ENCODE results near the gene UROC1.

The UROC1 gene

GRCh38 chr3:126477061-126477380 lies 40.6 kb downstream of the UROC1 start:
- DNase-seq = no peak

- no peak for DNase-seq
Measured at GRCh38 chr3:126476166-126477060, 41.2 kb downstream of the UROC1 start.

DNA sequence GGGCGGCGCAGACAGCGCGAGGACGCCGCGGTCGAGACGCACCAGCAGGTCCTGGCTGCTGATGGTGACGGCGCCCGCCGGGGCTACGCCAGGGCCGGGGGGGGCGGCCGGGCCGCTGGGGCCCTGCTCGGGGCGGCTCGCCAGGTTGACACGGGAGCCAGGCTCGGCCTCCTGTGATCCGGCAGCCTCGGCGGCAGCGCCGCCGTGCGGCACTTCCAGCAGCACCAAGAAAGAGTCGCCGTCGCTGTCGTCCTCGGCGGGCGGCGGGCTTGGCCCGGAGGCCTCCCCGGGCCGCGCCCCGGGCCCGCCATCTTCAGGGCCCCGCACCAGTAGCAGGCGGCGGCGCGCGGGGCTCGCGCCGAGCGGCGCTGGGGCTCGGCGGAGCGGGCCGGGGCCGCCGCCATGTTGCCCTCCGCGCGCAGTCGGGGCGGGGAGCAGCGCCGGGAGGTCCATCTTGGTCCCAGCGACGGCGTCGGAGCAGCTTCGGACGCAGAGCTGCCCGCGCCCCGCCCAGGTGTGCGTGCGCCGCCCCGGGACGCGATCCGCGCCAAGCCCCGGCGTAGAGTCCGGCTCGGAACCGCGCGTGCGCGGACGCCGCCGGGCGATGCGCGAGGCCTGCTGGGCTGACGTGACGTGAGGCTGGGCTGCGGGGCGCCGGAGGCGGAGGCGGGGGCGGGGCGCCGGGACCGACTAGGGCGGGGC lies 42.0 kb downstream of the UROC1 start, which contains the start of gene ZXDC:
ZXDC (minus strand) TSS at position 479 of the 702 bp plus-strand sequence; CDS start at position 453, 26 bp downstream.
- no peak for DNase-seq

DNA sequence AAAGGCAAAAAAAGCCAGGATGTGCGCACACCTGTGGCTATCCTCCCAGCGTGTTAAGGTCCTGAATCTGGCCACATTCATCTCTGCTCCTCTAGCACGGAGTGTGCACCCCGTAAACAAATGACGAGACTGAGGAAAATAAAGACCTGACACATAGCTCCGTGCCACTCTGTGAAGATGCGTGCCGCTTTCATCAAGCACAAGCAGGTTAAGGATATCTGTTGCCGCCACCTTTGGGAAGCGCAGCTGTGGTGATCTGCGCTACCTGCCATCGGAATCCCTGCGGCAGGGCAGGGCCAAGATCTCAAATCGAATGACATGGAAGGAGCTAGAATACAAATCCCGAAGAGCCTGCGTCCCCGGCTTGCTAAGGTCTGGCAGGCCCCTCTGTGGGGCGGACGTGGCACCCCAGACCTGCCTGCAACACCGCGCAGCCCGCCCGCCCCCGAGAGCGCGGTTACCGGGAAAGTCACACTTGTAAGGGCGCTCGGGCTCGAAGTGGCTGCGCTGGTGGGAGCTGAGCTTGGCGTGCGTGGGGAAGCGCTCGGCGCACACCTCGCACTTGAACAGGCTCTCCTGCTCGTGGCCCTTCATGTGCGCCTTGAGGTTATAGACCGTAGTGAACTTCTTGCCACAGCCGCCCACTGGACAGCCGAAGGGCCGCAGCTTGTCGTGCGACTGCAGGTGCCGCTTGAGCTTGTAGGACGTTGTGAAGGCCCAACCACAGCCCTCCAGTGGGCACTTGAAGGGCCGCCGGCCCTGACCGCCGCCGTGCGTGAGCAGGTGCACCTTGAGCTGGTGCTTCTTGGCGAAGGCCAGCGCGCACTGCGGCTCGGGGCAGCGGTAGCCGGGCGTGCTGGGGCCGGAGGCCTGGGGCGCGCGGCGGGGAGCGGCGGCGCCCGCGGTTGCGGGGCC lies 42.8 kb downstream of the UROC1 start:
- no peak for DNase-seq

- no peak for DNase-seq
Measured at GRCh38 chr3:126473292-126474168, 44.0 kb downstream of the UROC1 start.

DNA sequence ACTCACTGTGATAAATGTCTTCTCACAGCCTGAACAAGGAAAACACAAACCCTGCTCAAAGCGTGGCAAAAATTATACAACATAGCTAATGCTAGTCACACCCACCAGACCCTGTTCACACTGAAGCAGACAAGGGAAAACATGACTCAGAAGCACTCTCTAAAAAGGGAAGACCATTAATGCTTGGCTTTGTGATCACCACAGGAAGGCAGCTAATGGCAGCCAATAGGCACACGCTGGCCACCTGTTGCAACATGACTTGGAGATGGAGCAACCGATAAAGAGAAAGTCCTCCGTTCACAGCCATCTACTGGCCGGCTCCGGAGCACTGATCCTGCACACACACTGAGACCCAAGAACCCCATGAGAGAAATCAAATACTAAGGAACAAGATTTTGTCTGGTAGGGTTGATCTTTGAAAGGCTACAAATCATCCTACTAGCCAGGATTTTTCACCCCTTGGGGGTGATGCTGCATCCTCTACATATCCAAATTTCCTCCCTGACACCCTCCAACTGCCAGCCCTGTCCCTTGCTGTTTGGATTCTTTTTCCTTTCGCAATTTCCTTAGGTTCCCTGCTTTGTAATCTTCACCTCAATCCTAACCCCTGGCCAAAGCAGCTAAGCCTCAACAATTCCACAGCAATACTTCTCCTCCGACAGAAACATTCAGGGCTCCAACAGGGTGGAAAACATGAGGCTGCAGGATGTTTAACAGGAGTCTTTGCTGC lies 45.1 kb downstream of the UROC1 start:
- peak; percentile 71 for DNase-seq

- no peak for DNase-seq
Measured at GRCh38 chr3:126469479-126469878, 48.1 kb downstream of the UROC1 start.

DNA sequence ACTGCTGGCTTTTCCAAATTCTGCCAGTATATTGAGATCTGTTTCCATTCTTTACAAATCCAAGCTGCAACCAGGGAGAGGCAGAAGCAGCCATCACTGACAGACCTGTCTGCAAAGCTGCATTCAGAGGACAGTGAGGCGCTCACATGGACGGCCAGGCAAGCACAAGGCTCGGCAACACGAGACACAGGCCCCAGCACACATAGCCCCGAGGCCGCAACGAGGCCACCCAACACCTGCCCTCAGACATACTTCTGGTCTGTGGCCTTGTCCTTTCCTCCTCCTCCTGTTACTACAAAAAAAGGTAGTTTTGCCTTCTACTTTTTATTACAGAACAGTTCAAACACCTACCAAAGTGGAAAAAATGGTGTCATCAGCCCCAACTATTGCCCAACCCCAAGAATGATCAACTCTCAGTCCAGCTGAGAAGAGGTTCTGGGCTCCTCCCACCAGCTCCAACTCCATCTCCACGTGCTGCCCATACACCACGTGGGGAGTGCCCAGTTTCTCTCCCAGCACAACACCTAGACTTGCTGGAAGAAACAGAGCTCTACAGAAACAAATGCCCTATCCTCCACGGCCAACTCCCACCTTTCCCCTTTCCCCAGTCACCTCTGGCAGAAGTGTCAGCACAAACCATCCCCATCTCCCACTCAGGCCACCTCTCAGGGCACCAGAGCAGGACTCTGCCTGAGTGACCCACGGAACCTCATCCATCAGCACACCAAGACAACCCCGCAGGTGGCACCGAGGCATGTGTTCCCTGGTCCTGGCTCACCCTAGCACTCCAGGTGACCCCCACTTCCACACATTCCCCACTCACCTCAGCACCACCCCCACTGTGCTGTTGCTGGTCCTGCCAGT lies 49.3 kb downstream of the UROC1 start:
- DNase-seq = no peak

DNA sequence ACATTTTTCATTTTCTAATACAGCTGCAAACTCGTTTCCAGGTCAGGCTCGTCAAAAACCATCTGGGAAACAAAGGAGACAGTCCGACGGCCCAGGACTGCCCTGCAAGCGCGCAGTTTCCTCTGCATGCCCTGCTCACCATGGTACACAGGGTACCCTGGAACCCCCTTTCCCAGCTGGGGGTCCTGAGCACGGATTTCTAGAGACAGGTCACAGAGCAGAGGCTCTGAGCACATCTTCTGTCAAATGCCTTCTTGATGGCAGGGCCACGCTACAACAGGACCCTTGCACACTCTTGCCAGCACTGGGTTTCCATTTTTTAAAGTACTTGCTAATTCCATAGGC lies 50.0 kb downstream of the UROC1 start:
- DNase-seq = no peak

DNA sequence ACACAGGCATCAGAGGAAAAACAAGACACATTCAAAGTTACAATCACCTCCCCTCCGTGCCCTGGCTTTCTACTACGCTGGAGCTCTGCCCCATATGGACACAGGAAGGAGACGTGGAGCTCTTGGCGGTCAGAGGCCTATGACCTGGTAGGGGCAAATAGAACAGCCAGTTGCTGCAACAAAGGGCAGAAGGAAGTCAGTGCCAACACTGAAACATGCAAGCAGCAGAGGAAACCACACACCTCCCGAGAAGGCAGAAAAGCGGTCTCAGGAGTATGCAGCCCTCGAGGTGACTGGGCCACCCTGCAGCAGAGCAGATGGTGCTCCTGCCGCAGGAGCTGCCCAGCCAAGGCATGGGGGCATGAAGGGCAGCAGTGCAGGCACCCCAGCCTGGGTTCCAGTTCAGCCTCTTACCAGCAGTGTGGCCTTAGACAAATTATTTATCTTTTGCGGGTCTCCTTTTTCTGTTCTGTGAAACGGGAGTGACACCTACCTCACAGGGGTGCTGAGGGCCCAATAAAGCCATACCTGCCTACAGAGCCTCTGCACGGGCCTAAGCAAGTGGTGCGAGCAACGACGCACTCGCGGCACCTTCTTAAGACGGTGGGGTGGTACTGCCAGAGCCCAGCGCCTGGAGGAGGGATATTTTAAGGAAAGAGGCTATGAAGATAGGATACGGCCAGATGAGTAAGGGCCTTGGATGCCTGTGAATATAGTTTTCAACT lies 50.5 kb downstream of the UROC1 start:
- DNase-seq = no peak

DNA sequence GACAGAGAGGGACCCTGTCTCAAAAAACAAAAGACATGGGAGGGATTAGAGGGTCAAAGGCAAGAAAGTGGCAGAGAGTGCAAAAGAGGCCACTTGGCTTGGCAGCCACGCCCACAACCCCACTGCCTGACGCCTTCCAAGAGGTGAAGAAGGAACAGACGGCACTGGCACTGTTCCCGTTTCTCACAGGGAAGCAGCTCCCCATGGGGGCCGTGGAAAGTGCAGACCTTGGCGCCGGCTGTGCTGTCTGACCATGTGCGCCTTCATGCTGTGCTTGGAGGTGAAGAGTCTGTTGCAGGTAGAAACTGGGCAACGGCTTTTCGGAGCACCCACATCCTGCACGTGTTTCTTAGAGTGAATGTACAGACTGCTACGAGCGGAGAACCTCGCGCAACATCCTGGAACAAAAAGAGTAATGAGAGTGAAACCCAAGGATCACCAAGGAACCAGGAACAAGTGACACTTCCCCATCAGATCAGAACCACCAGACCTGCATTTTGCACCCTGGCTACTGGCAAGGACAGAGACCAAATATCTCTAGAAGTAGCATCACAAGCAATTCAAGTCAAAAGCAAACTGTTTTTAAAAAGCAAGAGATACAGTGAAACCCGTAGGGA lies 51.5 kb downstream of the UROC1 start:
- DNase-seq = no peak

DNA sequence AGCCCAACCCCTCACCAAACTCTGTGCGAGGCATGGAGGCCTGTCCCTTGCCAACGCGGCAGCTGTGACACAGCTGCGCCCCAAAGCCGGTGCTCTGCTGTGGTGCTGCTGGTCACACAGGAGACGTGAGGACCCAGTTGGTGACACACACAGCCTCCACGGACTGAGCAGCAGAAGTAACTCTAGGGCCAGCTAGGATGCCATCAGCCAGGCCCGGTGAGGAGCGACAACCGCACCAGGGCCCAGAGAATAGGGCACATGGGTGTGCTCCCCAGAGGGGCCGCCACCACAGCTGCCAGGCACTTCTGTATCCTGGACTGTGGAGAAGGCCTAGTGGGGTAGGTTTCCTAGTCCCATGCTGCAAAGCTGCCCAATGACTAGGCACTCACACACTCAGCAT lies 52.6 kb downstream of the UROC1 start:
- no peak for DNase-seq

DNA sequence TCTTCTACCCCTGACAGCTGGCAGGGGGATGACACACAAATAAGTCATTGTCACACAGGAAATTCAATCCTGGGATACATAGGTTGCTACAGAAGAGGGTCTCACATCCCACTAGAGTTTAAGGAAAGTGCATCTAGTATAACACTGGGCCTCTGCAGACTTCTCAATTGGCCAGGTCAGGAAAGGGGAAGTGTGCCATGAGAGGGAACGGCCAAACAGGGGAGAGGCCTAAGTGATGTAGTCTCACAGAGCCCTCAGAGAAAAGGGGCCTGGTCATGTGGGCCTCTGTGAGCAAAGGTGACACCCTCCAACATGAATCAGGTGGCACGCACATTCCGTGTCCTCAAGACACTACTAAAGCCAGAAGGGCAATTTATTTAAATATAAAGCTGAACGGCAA lies 53.1 kb downstream of the UROC1 start:
- no peak for DNase-seq

GRCh38 chr3:126464093-126464492 lies 53.5 kb downstream of the UROC1 start:
- no peak for DNase-seq

GRCh38 chr3:126463521-126463920 lies 54.1 kb downstream of the UROC1 start:
- DNase-seq = no peak

DNA sequence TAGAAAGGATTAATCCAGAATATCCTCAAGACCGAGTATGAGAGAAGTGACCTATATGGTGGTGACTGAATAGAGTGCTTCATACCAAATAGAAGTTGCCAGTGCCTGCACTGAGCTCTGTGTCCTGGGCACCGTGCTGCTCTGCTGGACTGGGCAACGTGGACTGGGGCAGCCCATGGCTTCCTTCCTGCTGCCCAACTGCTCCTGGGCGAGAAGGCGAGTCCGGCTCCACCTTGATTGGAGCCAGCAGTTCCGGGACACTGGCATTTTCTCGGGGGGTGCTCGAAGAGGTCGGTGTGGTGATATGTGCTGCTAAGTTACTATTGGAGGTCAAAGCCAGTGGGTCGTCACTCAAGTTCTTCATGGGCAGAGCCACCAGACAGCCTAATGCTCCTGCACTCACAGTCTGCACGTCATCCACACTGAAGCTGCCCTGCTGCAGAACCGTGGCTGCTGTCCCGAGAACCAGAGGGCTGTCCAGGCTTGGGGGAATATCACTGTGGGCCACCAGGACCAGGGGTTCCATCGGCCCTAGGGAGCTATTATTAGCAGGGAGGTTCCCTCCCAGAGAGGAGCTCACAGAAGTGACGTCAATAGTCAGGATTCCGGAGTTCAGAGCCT lies 56.0 kb downstream of the UROC1 start:
- DNase-seq = no peak

- DNase-seq = no peak
Measured at GRCh38 chr3:126460381-126460780, 57.2 kb downstream of the UROC1 start.

GRCh38 chr3:126459763-126460127 lies 57.8 kb downstream of the UROC1 start:
- no peak for DNase-seq

All from NCI-H187 treated with DMSO at 0.1 percent for 48 hours (cell line).